Epithelial cell of prostate (primary cell): Measurements from ENCODE around the gene TNS3.
"Not testable (repeated sequence)": the region's sequence is repeated elsewhere in the genome, so short reads cannot be mapped to it uniquely, and the experiment has no call there.

Experiments used
- DNase-seq: peaks from one replicate; pipeline ENCODE4 v3.0.0-alpha.2; 2011; ENCODE audit warnings: low read depth, low spot score
- H3K27ac ChIP-seq: fragments of 450-650 bp; 2 replicates; pipeline ENCODE4 v1.5.1; 2017; ENCODE audit warnings: mild to moderate bottlenecking

The TNS3 gene

DNA sequence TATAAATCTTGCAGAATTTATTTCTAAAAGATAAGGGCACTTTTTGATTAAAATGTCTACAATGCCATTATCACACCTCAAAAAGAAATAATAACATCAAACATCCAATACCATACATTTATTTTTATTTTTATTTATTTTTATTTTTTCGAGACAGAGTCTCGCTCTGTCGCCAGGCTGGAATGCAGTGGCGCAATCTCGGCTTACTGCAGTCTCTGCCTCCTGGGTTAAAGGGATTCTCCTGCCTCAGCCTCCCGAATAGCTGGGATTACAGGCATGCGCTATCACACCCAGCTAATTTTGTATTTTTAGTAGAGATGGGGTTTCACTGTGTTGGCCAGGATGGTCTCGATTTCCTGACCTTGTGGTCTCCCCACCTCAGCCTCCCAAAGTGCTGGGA, 140.9 kb downstream of the TNS3 start:
- not testable (repeated sequence) for DNase-seq

GRCh38 chr7:47440320-47440719, 141.6 kb downstream of the TNS3 start:
- DNase-seq = no peak
- no peak overlapping the region for H3K27ac ChIP-seq

More for the DNA sequence above, 140.9 kb downstream of the TNS3 start:
- H3K27ac ChIP-seq = not testable (repeated sequence)

GRCh38 chr7:47439181-47439667, 142.7 kb downstream of the TNS3 start:
- no peak overlapping the region for H3K27ac ChIP-seq
- no peak for DNase-seq

DNA sequence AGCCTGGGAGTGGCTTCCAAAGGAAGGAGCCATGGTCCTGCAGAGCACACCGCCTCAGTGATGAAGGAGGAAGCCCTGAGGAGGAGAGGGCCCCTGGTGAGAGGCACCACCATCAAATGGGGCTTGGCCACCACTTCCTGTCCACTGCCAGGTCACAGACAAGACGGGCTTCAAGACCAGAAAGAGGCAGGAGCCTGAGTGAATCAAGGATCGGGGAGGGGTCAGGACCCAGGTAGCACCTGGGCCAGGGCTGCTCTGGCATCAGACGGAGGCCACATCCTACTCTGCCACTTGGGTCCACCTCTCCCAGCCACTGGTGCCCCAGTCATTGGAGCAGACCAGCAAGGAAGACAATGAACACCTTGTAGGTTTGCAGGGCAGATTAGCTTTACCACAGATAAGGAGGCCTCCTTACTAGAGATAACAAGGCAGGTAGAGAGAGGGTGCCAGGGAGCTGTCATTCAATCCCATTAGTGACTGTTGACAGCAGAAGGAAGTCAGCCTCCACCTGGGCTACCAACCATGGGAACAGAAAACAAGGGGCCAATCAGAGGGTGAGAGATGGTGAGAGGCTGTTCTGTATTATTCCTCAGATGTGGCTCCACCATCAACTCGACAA, 143.4 kb downstream of the TNS3 start:
- no peak for DNase-seq
- no peak overlapping the region for H3K27ac ChIP-seq

DNA sequence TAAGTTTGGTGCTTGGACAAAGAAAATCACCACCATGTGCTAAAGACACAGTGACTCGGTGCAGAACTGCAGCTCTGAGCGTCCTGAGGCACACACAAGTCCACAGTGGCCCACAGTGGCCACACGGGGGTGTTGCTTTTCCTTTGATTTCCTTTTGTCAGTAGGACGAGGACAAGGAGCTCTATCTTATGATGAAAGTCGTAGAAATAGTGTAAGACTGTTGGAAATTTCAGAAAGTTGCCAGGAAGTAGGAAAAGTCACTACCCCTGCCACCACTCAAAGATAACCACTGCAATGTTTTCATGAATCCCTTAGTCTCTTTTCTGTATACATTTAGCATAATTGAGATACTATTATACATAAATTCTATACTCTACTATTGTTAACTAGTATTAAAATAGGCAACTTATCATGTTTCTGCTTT, 146.0 kb downstream of the TNS3 start:
- no peak for DNase-seq
- no peak overlapping the region for H3K27ac ChIP-seq

DNA sequence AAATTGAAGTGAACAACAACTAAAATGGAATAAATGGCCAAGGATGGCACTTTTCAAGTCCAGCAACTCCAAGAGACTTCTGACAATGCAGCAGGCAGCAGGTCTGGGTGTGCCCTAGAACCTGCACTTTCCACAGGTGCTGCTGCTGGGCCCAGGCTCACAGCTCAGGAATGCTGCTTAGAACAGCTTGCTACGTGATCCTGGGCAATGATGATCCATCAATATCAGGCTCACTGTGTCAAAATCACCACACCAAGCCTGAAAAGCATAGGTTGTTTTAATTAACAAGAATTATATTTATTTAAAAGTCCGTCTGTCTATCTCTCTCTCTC, 148.4 kb downstream of the TNS3 start:
- H3K27ac ChIP-seq = no peak overlapping the region
- no peak for DNase-seq

- no peak for DNase-seq
- H3K27ac ChIP-seq = no peak overlapping the region
Observed at GRCh38 chr7:47432671-47433563, 149.0 kb downstream of the TNS3 start.

DNA sequence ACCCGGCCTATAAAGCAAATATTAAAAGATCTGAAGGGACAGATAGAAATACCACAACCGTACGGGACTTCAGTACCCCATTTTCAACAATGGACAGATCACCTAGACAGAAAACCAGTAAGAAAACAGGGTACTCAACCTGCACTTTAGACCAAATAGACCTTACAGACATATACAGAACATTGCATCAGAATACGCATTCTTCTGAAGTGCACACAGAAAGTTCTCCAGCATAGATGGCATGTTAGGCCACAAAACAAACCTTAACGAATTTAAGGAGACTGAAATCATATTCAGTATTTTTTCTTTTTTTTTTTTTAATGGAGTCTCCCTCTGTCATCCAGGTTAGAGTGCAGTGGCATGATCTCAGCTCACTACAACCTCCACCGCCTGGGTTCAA, 151.5 kb downstream of the TNS3 start:
- no peak overlapping the region for H3K27ac ChIP-seq
- no peak for DNase-seq

DNA sequence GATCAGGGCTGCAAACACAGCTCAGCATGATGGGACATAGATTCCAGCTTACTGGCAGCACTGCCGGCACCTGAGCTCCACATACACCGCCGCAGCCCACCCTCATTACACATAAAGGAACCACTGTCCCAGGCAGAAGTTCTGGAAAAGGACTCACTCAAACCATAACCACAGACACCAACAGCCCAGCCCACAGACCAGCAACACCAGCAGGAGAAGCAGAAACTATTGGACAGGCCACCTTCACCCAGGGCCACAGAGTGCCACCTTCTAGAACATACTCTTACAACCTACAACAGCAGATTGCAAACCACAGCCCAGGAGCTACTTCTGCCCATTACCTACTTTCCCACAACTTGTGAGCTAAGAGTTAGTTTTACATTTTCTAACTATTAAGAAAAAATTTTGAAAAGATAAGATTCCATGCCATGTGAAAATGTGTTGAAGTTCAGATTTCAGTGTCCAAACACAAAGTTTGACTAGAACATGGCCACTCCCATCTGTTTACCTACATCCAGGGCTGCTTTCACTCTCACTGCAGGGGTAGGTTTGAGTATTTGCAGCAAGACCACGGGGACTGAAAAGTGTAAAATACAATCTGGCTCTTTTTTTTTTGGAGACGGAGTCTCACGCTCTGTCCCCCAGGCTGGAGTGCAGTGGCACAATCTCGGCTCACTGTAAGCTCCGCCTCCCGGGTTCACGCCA, 153.0 kb downstream of the TNS3 start:
- no peak overlapping the region for H3K27ac ChIP-seq
- no peak for DNase-seq

GRCh38 chr7:47428052-47428767, 153.7 kb downstream of the TNS3 start:
- H3K27ac ChIP-seq = no peak overlapping the region
- DNase-seq = no peak

- no peak for DNase-seq
- H3K27ac ChIP-seq = no peak overlapping the region
Observed at GRCh38 chr7:47427051-47427643, 154.8 kb downstream of the TNS3 start.

GRCh38 chr7:47424523-47424922, 157.4 kb downstream of the TNS3 start:
- no peak overlapping the region for H3K27ac ChIP-seq
- no peak for DNase-seq

DNA sequence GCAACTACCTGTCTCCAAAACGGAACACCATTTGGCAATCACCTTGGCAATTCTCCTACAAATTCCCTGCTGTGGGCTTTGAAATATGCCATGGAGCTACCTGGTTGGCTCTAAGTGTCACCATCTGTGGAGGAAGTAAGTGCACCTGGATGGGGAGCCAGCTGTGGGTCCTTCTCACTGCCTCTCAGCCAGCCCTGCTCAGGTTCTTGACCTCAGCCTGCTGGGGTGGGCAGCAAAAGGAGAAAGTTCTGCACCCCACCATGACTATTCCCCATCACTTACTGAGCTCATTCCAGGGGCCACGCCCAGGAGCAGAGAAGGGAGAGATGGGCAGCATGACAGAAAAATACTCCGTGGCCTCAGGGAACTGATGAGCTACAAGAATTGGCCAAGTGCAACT, 158.7 kb downstream of the TNS3 start:
- DNase-seq = no peak
- no peak overlapping the region for H3K27ac ChIP-seq

DNA sequence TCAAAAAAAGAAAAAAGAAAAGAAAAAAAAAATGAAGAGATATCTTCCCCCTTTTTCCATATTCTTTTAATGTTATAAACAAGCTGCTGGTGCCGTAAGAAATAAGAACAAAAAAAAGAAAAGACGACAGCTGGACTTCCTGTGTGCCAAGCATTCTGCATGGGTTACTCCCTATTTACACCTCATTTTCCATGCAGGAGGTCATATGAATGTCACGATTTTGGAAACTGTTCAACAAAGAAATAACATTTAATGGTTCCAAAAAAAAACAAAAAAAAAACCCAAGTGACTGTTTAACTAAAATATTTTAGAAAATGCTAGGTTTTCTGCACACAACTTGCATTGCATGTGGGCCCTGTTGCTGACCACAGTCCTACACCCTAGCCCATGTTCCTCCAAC, 159.3 kb downstream of the TNS3 start:
- H3K27ac ChIP-seq = no peak overlapping the region
- no peak for DNase-seq

DNA sequence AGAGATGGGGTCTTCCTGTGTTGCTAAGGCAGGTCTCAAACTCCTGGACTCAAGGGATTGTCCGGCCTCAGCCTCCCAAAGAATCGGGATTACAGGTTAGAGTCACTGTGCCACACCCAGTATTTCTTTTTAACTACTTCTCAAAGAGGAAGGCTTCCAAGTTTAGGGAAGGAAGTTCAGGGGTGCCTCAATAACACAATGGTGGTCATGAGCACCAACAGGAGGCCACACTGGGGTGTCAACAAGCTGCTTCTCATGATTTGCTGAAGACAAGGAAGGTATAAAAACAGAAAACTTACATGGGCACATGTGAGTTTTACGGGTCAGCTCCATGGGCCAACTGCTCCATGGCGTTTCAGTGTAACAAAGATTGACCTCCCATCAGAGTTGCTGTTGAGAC, 160.5 kb downstream of the TNS3 start:
- H3K27ac ChIP-seq = no peak overlapping the region
- DNase-seq = no peak

DNA sequence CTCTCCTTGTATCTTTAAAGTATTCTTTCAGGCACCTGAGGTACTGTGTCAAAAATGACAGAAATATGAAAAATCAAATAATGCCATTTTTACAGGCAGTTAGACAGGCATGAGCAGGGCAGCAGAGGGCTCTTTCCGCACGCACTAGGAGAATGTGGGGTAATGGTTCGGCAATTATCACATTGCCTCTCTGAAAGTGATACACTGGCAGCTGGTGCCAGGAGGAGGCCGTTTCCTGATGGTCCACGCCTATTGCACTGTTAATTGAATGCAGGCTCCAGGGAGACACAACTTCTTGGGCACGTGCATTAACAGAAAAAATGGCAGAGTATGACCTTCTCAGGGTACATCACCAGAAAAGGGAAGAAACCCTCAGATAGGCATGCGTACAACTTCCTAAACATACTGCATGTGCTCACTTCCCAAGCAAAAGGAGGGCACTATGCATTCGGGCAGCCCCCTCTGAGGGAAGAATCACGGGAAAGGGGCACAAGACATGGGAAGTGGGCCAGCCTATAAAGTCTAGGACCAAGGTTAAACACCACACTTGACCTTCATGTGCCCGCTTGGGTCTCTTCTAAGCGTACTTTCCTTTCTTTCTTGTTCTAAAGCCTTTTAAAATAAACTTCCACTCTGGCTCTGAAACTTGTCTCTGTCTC, 161.7 kb downstream of the TNS3 start:
- H3K27ac ChIP-seq = no peak overlapping the region

GRCh38 chr7:47419471-47419870, 162.4 kb downstream of the TNS3 start:
- DNase-seq = no peak
- H3K27ac ChIP-seq = no peak overlapping the region

More for the DNA sequence above, 161.7 kb downstream of the TNS3 start:
- DNase-seq = no peak

GRCh38 chr7:47418601-47419309, 163.2 kb downstream of the TNS3 start:
- no peak overlapping the region for H3K27ac ChIP-seq
- DNase-seq = no peak
